Subcutaneous adipose tissue (tissue), 4 donors: ENCODE data around the gene PTCD2. TPM values are rescaled to one million over a fixed set of nuclear protein-coding genes. Genes with fewer than 3 reads are reported as not detected.

Experiments used
- CTCF ChIP-seq: fragments of 450-650 bp; IDR thresholded peaks from one replicate; pipeline ENCODE4 v1.5.1; 2016; ENCODE audit warnings: low read depth, mild to moderate bottlenecking, control low read depth, antibody characterized with exemption, moderate library complexity
- small RNA-seq: library from RNA; depleted of rRNA; stranded (forward); fragments of <200 nt; gene quantifications from one replicate; pipeline ENCODE3, GENCODE V24; 2016
- total RNA-seq, 4 donors: library from RNA; depleted of rRNA; stranded (reverse); fragments of >200 nt; gene quantifications; one replicate each; pipeline ENCODE4 v1.1.0, GENCODE V29; 2016

The PTCD2 gene
- total RNA-seq, 4 donors from 2014 or later = 6.2 to 13.2 (median 8.7) TPM

- TF ChIP-seq CTCF = no peak
Measured at GRCh38 chr5:72417333-72418062, 97.3 kb downstream of the PTCD2 start.

Small RNAs within 50 kb of the gene (small RNA-seq; reads per million reads assigned to genes)
- not detected for gene RN7SL153P

Other genes starting within 250 kb of the PTCD2 start
- 1,000 to 10,000 TPM in 1 of 4 donors, 100 to 1,000 TPM in 3; 174 to 1,477 (median 584) TPM for gene MAP1B, start 212.9 kb upstream of the PTCD2 start, total RNA-seq
- gene MRPS27, start 133 bp upstream of the PTCD2 start, total RNA-seq = 10 to 100 TPM; 42.7 to 49.4 (median 48.1) TPM
- gene ZNF366, start 187.0 kb downstream of the PTCD2 start, total RNA-seq = 10 to 100 TPM in 1 of 4 donors, 1 to 10 TPM in 3; 2.6 to 14.7 (median 3.8) TPM